ENCODE results near the gene GRK2. TPM values are rescaled to one million over a fixed set of nuclear protein-coding genes. Genes with fewer than 3 reads are reported as not detected.
A peak's percentile ranks its signal among the peaks of the same experiment; 100 is the strongest.

Gene GRK2
- total and polyA plus RNA-seq, 2 of the 8 experiments (the other 6 are each of a cell fraction or from before 2014, with no cell fraction given) = 47.3 to 49.7 TPM

DNA sequence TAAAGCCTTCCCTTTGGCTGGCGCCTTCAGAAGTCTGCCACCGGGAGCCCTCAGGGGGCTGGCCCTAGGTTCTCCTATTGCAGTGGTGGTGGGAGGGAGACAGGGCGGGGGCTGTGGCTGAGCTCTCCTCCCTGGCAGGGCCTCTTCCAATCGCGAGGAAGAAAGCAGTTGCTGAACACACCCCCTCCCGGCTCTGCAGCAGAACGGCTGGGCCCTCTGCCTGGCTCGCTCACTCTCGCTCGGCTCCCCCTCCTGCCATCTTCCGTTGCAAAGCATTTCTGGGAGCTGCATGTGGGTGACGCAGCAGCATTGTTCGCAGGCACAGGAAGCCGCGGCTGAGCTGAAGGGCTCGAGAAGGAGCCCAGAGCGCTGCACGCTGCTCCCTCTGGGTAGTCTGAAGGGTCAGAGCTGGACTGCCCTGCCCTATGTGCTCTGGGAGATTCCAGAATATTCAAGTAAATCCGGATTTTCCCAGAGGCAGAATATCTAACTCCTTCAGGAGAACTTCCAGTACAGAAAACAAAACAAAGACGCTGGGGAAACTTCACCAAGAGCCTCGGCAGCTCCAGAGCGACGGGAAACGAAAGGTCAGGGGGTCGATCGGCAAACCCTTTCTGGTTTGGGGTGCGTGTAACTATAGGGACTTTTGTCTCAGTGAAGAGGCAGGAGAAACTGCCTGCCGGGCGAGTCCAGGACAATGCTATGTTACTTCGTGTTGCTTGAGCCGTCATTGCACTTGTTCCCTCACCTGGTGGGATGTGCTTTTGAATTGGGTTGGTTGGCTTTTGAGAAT lies 26.3 kb upstream of the GRK2 start (continued):
- TF ChIP-seq KDM5A (IDR thresholded peaks at IDR 0.05; ENCODE audit: low read length) = no peak
- TF ChIP-seq CHD1 (IDR thresholded peaks at IDR 0.05; ENCODE audit: low read depth, low read length) = 0 out of 2 replicates have a peak, but pooled peaks have one; percentile 31
- TF ChIP-seq MAX (IDR thresholded peaks at IDR 0.05) = peak; percentile 73
- peak; percentile 75; the same call in 1 of the 2 replicates for TF ChIP-seq YY1 (IDR thresholded peaks at IDR 0.05; ENCODE audit: low read depth, low read length)
- no peak for TF ChIP-seq JUN (IDR thresholded peaks at IDR 0.05; ENCODE audit: low read depth, low read length)
- TF ChIP-seq ATF2 (IDR thresholded peaks at IDR 0.05; ENCODE audit: low read length) = no peak
- peak; percentile 95 to 99 for TF ChIP-seq POLR2A (IDR thresholded peaks at IDR 0.05; ENCODE audit: control extremely low read depth in 1 of 2, low read depth in 2 of 2, low read length in 2 of 2)
- TF ChIP-seq RAD21 (IDR thresholded peaks at IDR 0.05 in 1 of 2, conservative IDR thresholded peaks at IDR 0.05 in 1 of 2; ENCODE audit: low read depth in 2 of 2, low read length in 2 of 2) = peak in 1 of 2 experiments; percentile 12; a peak in 1 of 4 replicates
- peak; percentile 100 for TF ChIP-seq TAF1 (IDR thresholded peaks at IDR 0.05; ENCODE audit: low read depth, low read length)
- no peak for TF ChIP-seq SP2 (IDR thresholded peaks at IDR 0.05; ENCODE audit: low read length)
- TF ChIP-seq, protein P1, sequence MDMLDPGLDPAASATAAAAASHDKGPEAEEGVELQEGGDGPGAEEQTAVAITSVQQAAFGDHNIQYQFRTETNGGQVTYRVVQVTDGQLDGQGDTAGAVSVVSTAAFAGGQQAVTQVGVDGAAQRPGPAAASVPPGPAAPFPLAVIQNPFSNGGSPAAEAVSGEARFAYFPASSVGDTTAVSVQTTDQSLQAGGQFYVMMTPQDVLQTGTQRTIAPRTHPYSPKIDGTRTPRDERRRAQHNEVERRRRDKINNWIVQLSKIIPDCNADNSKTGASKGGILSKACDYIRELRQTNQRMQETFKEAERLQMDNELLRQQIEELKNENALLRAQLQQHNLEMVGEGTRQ (IDR thresholded peaks at IDR 0.05; ENCODE audit: low read length) = no peak
- peak; percentile 26 for TF ChIP-seq KDM4A (IDR thresholded peaks at IDR 0.05; ENCODE audit: low read depth, low read length, severe bottlenecking)
- peak; percentile 99 for TF ChIP-seq POLR2AphosphoS5 (IDR thresholded peaks at IDR 0.05; ENCODE audit: low read depth, low read length)
- TF ChIP-seq GTF2F1 (IDR thresholded peaks at IDR 0.05; ENCODE audit: borderline replicate concordance, low read depth, low read length) = peak; percentile 36; the same call in 1 of the 2 replicates
- TF ChIP-seq SRF (IDR thresholded peaks at IDR 0.05; ENCODE audit: low read depth, low read length) = peak; percentile 52
- peak; percentile 69; the same call in 1 of the 2 replicates for TF ChIP-seq MAFK (IDR thresholded peaks at IDR 0.05; ENCODE audit: low read depth, low read length)
- no peak for TF ChIP-seq BRCA1 (IDR thresholded peaks at IDR 0.05; ENCODE audit: low read depth, low read length)
- 0 out of 2 replicates have a peak, but pooled peaks have one; percentile 19 for TF ChIP-seq CEBPB (IDR thresholded peaks at IDR 0.05; ENCODE audit: low read depth, low read length)
- TF ChIP-seq CREB1 (IDR thresholded peaks at IDR 0.05) = peak; percentile 85
- no peak for TF ChIP-seq RBBP5 (IDR thresholded peaks at IDR 0.05; ENCODE audit: borderline replicate concordance, low read depth, low read length)
- peak; percentile 89 for TF ChIP-seq BACH1 (IDR thresholded peaks at IDR 0.05; ENCODE audit: low read length)
- TF ChIP-seq JUND (IDR thresholded peaks at IDR 0.05; ENCODE audit: low read length) = peak; percentile 51; the same call in 1 of the 2 replicates

Measured in H1 (cell line).